NOMO-1 treated with dmso at 0.1 percent for 144 hours (cell line): Measurements from ENCODE around the gene ZFP36.
A peak's percentile ranks its signal among the peaks of the same experiment; 100 is the strongest.
"Not testable (repeated sequence)": the region's sequence is repeated elsewhere in the genome, so short reads cannot be mapped to it uniquely, and the experiment has no call there.

ENCODE experiments used
- DNase-seq: peaks from one replicate; lab custom pipeline; 2025; ENCODE audit not compliant: unreplicated experiment; lab: John Stamatoyannopoulos, UW

Gene ZFP36

DNA sequence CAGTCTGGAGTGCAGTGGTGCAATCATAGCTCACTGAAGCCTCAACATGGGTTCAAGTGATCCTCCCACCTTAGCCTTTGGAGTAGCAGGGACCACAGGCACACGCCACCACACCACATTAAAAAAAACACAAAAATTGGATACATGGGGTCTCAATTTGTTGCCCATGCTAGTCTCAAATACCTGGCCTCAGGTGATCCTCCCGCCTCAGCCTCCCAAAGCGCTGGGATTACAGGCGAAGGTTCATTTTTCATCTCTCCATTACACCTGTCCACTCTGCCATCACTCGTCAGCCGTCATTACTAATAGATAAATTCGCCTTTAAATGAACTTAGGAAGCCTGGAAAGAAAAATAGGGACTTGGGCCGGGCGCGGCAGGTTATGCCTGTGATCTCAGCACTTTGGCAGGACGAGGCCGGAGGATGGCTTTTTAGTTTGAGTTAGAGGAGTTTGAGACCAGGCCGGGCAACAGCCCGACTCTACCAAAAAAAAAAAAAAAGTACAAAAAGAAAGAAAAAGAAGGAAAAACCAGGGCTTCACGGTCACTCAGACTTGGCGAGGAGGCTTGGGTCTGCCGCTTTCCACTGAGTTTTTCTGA is 38.0 kb downstream of the ZFP36 start:
- no peak for DNase-seq

- peak; percentile 96 for DNase-seq
These were observed 38.8 kb downstream of the ZFP36 start, which contains the start of gene SUPT5H for GRCh38 chr19:39445196-39446111. Gene SUPT5H (plus strand): TSS chr19:39445582. CDS start chr19:39445891, 309 bp downstream.

DNA sequence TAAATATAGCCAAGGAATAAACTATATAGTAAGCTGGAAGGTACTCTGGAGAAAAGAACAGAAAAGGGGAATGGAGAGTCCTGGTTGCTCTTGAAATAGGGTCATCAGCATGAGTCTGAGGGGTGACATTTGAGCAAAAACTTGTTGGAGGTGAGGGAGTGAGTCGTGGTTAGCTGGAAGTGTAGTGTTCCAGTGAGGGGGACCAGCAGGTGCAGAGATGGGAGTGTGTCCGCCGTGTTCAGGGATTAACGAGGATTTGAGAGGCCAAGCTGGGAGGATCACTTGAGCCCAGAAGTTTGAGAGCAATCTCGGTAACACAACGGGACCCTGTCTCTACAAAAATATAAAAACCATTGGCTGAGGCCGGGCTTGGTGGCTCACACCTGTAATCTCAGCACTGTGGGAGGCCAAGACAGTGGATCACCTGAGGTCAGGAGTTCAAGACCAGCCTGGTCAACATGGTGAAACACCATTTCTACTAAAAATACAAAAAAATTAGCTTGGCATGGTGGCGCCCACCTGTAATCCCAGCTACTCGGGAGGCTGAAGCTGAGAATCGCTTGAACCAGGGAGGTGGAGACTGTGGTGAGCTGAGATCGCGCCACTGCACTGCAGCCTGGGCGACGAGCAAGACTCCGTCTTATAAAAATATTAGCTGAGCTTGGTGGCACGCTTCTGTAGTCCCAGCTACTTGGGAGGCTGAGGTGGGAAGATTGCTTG is 39.9 kb downstream of the ZFP36 start:
- no peak for DNase-seq

- DNase-seq = peak; percentile 10
These were observed 41.6 kb downstream of the ZFP36 start for GRCh38 chr19:39448271-39448670.

- DNase-seq = no peak
These were observed 42.6 kb downstream of the ZFP36 start for GRCh38 chr19:39449116-39449797.

GRCh38 chr19:39451257-39451656 is 44.6 kb downstream of the ZFP36 start:
- not testable (repeated sequence) for DNase-seq
